Keratinocyte (primary cell): ENCODE measurements around the gene EIF4G1. TPM values are rescaled to one million over a fixed set of nuclear protein-coding genes. Genes with fewer than 3 reads are reported as not detected.

Source experiments
- DNase-seq: peaks from one replicate; pipeline ENCODE4 v3.0.0-alpha.2; 2011; ENCODE audit warnings: low read depth, missing footprints, low spot score
- FAIRE-seq: peaks from 2 replicates; lab custom pipeline; 2011; peaks lifted over from hg19 to GRCh38; lab: Jason Lieb, UNC
- H2AFZ ChIP-seq: 2 replicates; pipeline ENCODE4 v1.6.0; 2012; ENCODE audit warnings: low read length, control low read depth, inconsistent platforms; ENCODE audit not compliant: control insufficient read depth
- H3K27ac ChIP-seq: 2 replicates; pipeline ENCODE4 v1.5.1; 2011; ENCODE audit warnings: low read length; ENCODE audit not compliant: control insufficient read depth, insufficient read depth
- H3K27me3 ChIP-seq: 3 replicates; pipeline ENCODE4 v1.6.0; 2011; ENCODE audit warnings: low read length; ENCODE audit not compliant: control insufficient read depth, insufficient read depth; ENCODE audit errors: extremely low read depth
- H3K36me3 ChIP-seq, 2 experiments: 2 replicates in 1 of 2; 3 replicates in 1 of 2; pipeline ENCODE4 v1.5.1; 2011; ENCODE audit warnings: low read length in 2 of 2, mild to moderate bottlenecking in 1 of 2; ENCODE audit not compliant: control insufficient read depth in 2 of 2, insufficient read depth in 2 of 2; ENCODE audit errors: extremely low read depth in 1 of 2
- H3K4me1 ChIP-seq: 3 replicates; pipeline ENCODE4 v1.5.1; 2011; ENCODE audit warnings: low read length; ENCODE audit not compliant: control insufficient read depth, insufficient read depth; ENCODE audit errors: extremely low read depth
- H3K4me2 ChIP-seq: 3 replicates; pipeline ENCODE4 v1.6.0; 2011; ENCODE audit warnings: low read depth, low read length; ENCODE audit not compliant: control insufficient read depth, insufficient read depth; ENCODE audit errors: extremely low read depth
- H3K4me3 ChIP-seq, 3 experiments: fragments of 200-600 bp in 1 of 3; sonication (generic) in 1 of 3; 2 replicates in 2 of 3; 3 replicates in 1 of 3; pipeline ENCODE4 v1.5.1; 2011 to 2016; ENCODE audit warnings: low read length in 3 of 3, mild to moderate bottlenecking in 3 of 3, control low read depth in 2 of 3, inconsistent platforms in 1 of 3, low read depth in 1 of 3, mixed read lengths in 1 of 3, mixed run types in 1 of 3, moderate library complexity in 1 of 3; ENCODE audit not compliant: control insufficient read depth in 2 of 3, insufficient read depth in 2 of 3; ENCODE audit errors: extremely low read depth in 1 of 3
- H3K79me2 ChIP-seq: 2 replicates; pipeline ENCODE4 v1.6.0; 2012; ENCODE audit warnings: low read length; ENCODE audit not compliant: control insufficient read depth, insufficient read depth
- H3K9ac ChIP-seq: 3 replicates; pipeline ENCODE4 v1.6.0; 2011; ENCODE audit warnings: low read length; ENCODE audit not compliant: control insufficient read depth, insufficient read depth; ENCODE audit errors: extremely low read depth
- H3K9me1 ChIP-seq: 3 replicates; pipeline ENCODE4 v1.6.0; 2011; ENCODE audit warnings: low read length; ENCODE audit not compliant: control insufficient read depth, insufficient read depth; ENCODE audit errors: extremely low read depth
- H3K9me3 ChIP-seq: 2 replicates; pipeline ENCODE4 v1.5.1; 2012; ENCODE audit warnings: low read depth, low read length; ENCODE audit not compliant: control insufficient read depth
- H4K20me1 ChIP-seq: 3 replicates; pipeline ENCODE4 v1.6.0; 2011; ENCODE audit warnings: low read length; ENCODE audit not compliant: control insufficient read depth, insufficient read depth; ENCODE audit errors: extremely low read depth
- EZH2 ChIP-seq: IDR thresholded peaks from one replicate; pipeline ENCODE4 v1.6.1; 2012; ENCODE audit warnings: inconsistent platforms, mild to moderate bottlenecking, low read length, moderate library complexity
- dilution Hi-C: fragments of 300-500 bp; cut with MboI; formaldehyde crosslinking; loops from one replicate; pipeline ENCODE4 v1.7.0; 2020; ENCODE audit warnings: low sequenced_read_pairs; ENCODE audit not compliant: extremely low pct_ligation_motif_present
- polyA plus RNA-seq, 5 experiments: library from polyadenylated mRNA; depleted of rRNA in 3 of 5; stranded (reverse) in 3 of 5; stranded (forward) in 1 of 5; unstranded in 1 of 5; fragments of >200 nt; gene quantifications; 1 replicate in 1 of 5; 2 replicates in 3 of 5; 3 replicates in 1 of 5; pipeline versions ENCODE4 v1.2.1 to v1.2.3, GENCODE V29; 2011 to 2012; ENCODE audit warnings: missing spikeins in 2 of 5, low read depth in 1 of 5, low replicate concordance in 1 of 5
- TF ChIP-seq, protein P1 (sequence below), 3 experiments: IDR thresholded peaks in 1 of 3; conservative IDR thresholded peaks in 1 of 3; optimal IDR thresholded peaks in 1 of 3; 2 replicates in 2 of 3; 3 replicates in 1 of 3; pipeline versions ENCODE3 to v1.5.1; 2011; ENCODE audit warnings: low read length in 3 of 3, mild to moderate bottlenecking in 3 of 3, moderate library complexity in 2 of 3, control low read depth in 1 of 3, inconsistent platforms in 1 of 3; ENCODE audit not compliant: insufficient read depth in 2 of 3; ENCODE audit errors: extremely low read depth in 1 of 3

The EIF4G1 gene
- polyA plus RNA-seq, 1 donor (not counting 4 experiments of a cell fraction or from before 2014, with no cell fraction given) = 225 TPM

DNA sequence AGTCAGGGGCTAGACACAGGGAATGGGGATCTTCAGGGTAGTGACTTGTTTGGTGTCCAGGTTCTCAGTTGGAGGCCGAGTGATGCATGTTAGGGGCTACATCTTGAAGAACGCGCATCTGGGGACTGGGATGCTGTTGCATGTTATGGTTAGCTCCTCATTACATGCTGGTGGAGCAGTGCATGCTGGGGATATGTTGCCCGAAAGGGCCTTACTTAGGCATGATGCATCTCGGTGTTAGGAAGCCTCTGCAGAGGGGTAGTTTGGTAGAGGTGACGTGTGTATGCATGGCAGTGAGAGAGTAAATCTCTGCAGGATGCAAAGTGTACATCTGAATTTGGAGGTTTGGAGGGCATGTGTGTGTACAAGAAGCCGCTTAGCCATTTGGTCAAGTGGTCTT lies 2.4 kb downstream of the EIF4G1 start:
- peaks cover 51% of the 10 kb centered on the region for H4K20me1 ChIP-seq
- H3K27me3 ChIP-seq = no peaks in the 10 kb centered on the region
- no peaks in the 10 kb centered on the region for H3K9me3 ChIP-seq
- no peak for TF ChIP-seq EZH2
- TF ChIP-seq, protein P1, sequence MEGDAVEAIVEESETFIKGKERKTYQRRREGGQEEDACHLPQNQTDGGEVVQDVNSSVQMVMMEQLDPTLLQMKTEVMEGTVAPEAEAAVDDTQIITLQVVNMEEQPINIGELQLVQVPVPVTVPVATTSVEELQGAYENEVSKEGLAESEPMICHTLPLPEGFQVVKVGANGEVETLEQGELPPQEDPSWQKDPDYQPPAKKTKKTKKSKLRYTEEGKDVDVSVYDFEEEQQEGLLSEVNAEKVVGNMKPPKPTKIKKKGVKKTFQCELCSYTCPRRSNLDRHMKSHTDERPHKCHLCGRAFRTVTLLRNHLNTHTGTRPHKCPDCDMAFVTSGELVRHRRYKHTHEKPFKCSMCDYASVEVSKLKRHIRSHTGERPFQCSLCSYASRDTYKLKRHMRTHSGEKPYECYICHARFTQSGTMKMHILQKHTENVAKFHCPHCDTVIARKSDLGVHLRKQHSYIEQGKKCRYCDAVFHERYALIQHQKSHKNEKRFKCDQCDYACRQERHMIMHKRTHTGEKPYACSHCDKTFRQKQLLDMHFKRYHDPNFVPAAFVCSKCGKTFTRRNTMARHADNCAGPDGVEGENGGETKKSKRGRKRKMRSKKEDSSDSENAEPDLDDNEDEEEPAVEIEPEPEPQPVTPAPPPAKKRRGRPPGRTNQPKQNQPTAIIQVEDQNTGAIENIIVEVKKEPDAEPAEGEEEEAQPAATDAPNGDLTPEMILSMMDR (optimal IDR thresholded peaks at IDR 0.05 in 1 of 3, IDR thresholded peaks at IDR 0.05 in 1 of 3, conservative IDR thresholded peaks at IDR 0.05 in 1 of 3; ENCODE audit: extremely low read depth in 1 of 3, insufficient read depth in 2 of 3, low read length in 3 of 3) = no peak
- FAIRE-seq (no peak), DNase-seq (no peak)
- H3K4me1 ChIP-seq = peaks cover 37% of the 10 kb centered on the region
- H3K27ac ChIP-seq = peak overlapping the region; percentile 83
- H3K9ac ChIP-seq = peak overlapping the region; percentile 77
- dilution Hi-C loops = no loop called here
- H3K79me2 ChIP-seq = peaks cover 65% of the 10 kb centered on the region
- peak overlapping the region; percentile 73 to 90 (median 87) for H3K4me3 ChIP-seq
- H3K36me3 ChIP-seq = peaks cover 13 to 41% of the 10 kb centered on the region in 2 experiments
- H3K9me1 ChIP-seq = no peaks in the 10 kb centered on the region
- peak overlapping the region; percentile 97 for H3K4me2 ChIP-seq
- H2AFZ ChIP-seq = no peak overlapping the region

DNA sequence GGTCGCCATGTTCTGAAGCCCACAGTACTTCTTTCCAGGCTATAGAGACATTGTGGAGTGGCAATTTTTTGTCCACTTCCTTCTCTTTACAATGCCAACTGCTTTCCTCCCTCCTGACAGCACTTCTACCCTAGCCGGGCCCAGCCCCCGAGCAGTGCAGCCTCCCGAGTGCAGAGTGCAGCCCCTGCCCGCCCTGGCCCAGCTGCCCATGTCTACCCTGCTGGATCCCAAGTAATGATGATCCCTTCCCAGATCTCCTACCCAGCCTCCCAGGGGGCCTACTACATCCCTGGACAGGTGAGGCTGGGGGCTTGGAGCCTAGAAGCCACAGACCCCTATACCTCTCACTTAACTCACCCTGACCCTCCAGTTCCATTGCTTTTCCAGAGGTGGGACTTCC lies 2.8 kb downstream of the EIF4G1 start:
- peaks cover 37% of the 10 kb centered on the region for H3K4me1 ChIP-seq
- H2AFZ ChIP-seq = no peak overlapping the region
- H3K9me1 ChIP-seq = no peaks in the 10 kb centered on the region
- TF ChIP-seq, protein P1 (optimal IDR thresholded peaks at IDR 0.05 in 1 of 3, IDR thresholded peaks at IDR 0.05 in 1 of 3, conservative IDR thresholded peaks at IDR 0.05 in 1 of 3; ENCODE audit: extremely low read depth in 1 of 3, insufficient read depth in 2 of 3, low read length in 3 of 3) = no peak
- no peak for TF ChIP-seq EZH2
- H3K27ac ChIP-seq = no peak overlapping the region
- DNase-seq = no peak
- H3K9ac ChIP-seq = peak overlapping the region; percentile 77
- no peak for FAIRE-seq
- H3K79me2 ChIP-seq = peaks cover 69% of the 10 kb centered on the region
- no peaks in the 10 kb centered on the region for H3K27me3 ChIP-seq
- H3K4me2 ChIP-seq = peak overlapping the region; percentile 97
- H3K4me3 ChIP-seq = peak overlapping the region in 1 of 3 experiments; percentile 73
- dilution Hi-C loops = no loop called here
- no peaks in the 10 kb centered on the region for H3K9me3 ChIP-seq
- peaks cover 53% of the 10 kb centered on the region for H4K20me1 ChIP-seq
- peaks cover 16 to 45% of the 10 kb centered on the region in 2 experiments for H3K36me3 ChIP-seq
